Prostate gland (tissue), 2 donors: ENCODE results near the gene NGEF. TPM values are rescaled to one million over a fixed set of nuclear protein-coding genes. Genes with fewer than 3 reads are reported as not detected.

ENCODE experiments used
- DNase-seq: peaks from one replicate; pipeline ENCODE4 v3.0.0-alpha.2; 2019; ENCODE audit warnings: low spot score
- H3K27ac ChIP-seq, 2 donors: fragments of 200-600 bp; sonication (generic); 2 replicates each; pipeline ENCODE4 v1.5.1; 2017 to 2019
- H3K27me3 ChIP-seq: fragments of 200-600 bp; sonication (generic); replicated peaks from 2 replicates; pipeline ENCODE4 v1.5.1; 2019; ENCODE audit not compliant: insufficient read depth
- H3K36me3 ChIP-seq, 2 donors: fragments of 200-600 bp; sonication (generic); 1 replicate in 1 of 2; 2 replicates in 1 of 2; pipeline versions ENCODE4 v1.5.1 to v1.8.1; 2017 to 2019
- H3K4me1 ChIP-seq: fragments of 200-600 bp; sonication (generic); replicated peaks from 2 replicates; pipeline ENCODE4 v1.5.1; 2019
- H3K4me3 ChIP-seq, 2 donors: fragments of 200-600 bp; sonication (generic); 2 replicates each; pipeline ENCODE4 v1.5.1; 2017 to 2019
- H3K9me3 ChIP-seq: fragments of 200-600 bp; sonication (generic); 2 replicates; pipeline ENCODE4 v1.5.1; 2017
- CTCF ChIP-seq, 4 experiments: fragments of 200-600 bp in 2 of 4; fragments of 450-650 bp in 2 of 4; sonication (generic) in 2 of 4; IDR thresholded peaks; 1 replicate in 3 of 4; 2 replicates in 1 of 4; pipeline ENCODE4 v1.5.1; 2016 to 2019; ENCODE audit warnings: antibody characterized with exemption in 4 of 4, mild to moderate bottlenecking in 2 of 4, moderate library complexity in 2 of 4
- POLR2A ChIP-seq: fragments of 450-650 bp; IDR thresholded peaks from one replicate; pipeline ENCODE4 v1.6.1; 2016; ENCODE audit warnings: antibody characterized with exemption, mild to moderate bottlenecking
- POLR2AphosphoS5 ChIP-seq: sonication (generic); formaldehyde crosslinking; IDR thresholded peaks from one replicate; pipeline ENCODE4 v1.6.1; 2017; ENCODE audit warnings: antibody characterized with exemption
- WGBS: methylation state at CpG from one replicate; pipeline ENCODE4 v1.1.5; 2018; 5-methylcytosine and 5-hydroxymethylcytosine counted together
- intact Hi-C: fragments of 100-400 bp; cut with DNase I; formaldehyde crosslinking; loops from one replicate; pipeline ENCODE4 v1.14.2; 2022
- total RNA-seq, 2 donors: library from RNA; depleted of rRNA; stranded (reverse); fragments of >200 nt; gene quantifications; one replicate each; pipeline ENCODE4 v1.1.0, GENCODE V29; 2016

Gene NGEF
- total RNA-seq, 2 donors from 2014 or later, result 2.0 to 19.0 TPM

- WGBS, result 90% methylated on average over 20 of the region's 20 CpGs
- no peaks in the 10 kb centered on the region for H3K9me3 ChIP-seq
- no peaks in the 10 kb centered on the region for H3K27me3 ChIP-seq
- H3K27ac ChIP-seq, result no peak overlapping the region
- H3K4me1 ChIP-seq, result no peaks in the 10 kb centered on the region
- DNase-seq, result no peak
- H3K36me3 ChIP-seq, result no peaks in the 10 kb centered on the region
- intact Hi-C loops, result no loop called here
- TF ChIP-seq POLR2A (no peak), POLR2AphosphoS5 (no peak), CTCF (IDR thresholded peaks at IDR 0.05) (no peak)
- no peak overlapping the region for H3K4me3 ChIP-seq
Measured at GRCh38 chr2:233000886-233001750, 11.9 kb downstream of the NGEF start.

GRCh38 chr2:232999354-232999753 is 13.7 kb downstream of the NGEF start:
- H3K9me3 ChIP-seq, result no peaks in the 10 kb centered on the region
- H3K4me3 ChIP-seq, result no peak overlapping the region
- TF ChIP-seq POLR2AphosphoS5, result no peak
- TF ChIP-seq CTCF (IDR thresholded peaks at IDR 0.05), result no peak
- no peak for TF ChIP-seq POLR2A
- WGBS, result 79% methylated on average over 7 of the region's 7 CpGs
- no peak overlapping the region for H3K27ac ChIP-seq
- no peak for DNase-seq
- no peaks in the 10 kb centered on the region for H3K4me1 ChIP-seq
- H3K36me3 ChIP-seq, result no peaks in the 10 kb centered on the region
- H3K27me3 ChIP-seq, result no peaks in the 10 kb centered on the region
- intact Hi-C loops, result no loop called here

DNA sequence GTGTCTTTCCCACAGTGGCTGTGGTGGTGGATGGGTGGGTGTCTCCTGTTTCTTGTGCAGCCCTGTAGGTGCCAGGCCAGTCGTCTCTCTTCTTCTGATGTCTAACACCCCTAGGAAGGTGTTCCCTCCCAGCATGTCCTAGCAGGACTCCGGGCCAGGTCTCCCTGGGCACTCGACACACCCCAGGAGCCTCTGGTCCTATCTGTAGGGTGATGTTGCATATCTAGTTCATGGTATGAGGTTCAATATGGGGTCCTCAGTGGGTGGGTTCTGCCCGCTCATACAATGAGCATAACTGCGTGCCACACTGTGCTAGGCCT is 14.4 kb downstream of the NGEF start:
- Histone ChIP-seq H3K9me3 (no peaks in the 10 kb centered on the region), H3K36me3 (no peaks in the 10 kb centered on the region), H3K4me1 (no peaks in the 10 kb centered on the region), H3K27ac (no peak overlapping the region), H3K4me3 (no peak overlapping the region), H3K27me3 (no peaks in the 10 kb centered on the region)
- TF ChIP-seq POLR2AphosphoS5 (no peak), CTCF (IDR thresholded peaks at IDR 0.05) (no peak), POLR2A (no peak)
- no peak for DNase-seq
- WGBS, result 96% methylated on average over 5 of the region's 5 CpGs
- intact Hi-C loops, result no loop called here

DNA sequence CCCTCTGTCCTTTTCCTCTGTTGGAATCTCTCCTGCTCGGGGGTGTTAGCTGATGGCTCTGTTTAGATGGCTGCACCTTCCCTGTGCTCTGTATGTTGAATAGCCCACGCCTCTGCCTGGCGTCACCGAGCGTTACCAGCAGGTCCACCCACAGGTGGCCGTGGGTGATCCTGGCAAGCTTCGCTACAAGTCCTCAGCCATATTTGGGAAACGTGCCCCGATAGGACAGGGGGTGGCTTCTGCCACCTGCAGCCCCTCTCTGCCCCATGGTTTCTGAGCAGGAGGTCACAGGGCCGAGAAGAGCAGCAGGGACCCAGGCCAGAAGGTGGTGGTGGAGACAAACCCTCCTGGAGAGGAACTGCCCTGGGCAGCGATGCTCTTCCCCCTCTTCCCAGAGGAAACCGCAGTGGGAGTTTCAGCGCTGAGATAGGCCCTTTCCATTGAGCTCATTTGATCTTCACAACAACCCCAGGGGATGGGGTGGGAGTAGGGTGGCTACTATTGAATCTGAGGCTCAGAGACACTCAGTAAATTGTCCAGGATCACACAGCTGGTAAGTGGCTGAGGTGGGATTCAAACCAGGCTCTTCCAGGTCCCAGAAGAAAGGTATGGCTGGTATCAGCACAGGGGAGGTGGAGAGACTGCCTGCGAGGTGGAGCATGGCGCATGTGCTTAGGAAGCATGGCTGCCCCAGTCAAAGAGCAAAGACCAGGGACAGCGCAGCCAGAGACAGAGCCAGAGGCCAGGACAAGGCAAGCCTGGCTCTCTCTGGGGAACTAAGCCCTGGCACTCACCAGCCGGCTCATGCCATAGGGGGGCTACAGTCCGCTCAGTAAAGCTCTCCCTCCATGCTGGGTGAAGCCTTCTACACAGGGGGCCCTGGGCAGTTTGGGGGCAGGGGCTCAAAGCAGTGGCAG is 15.0 kb downstream of the NGEF start:
- 90% methylated on average over 18 of the region's 18 CpGs for WGBS
- no peaks in the 10 kb centered on the region for H3K27me3 ChIP-seq
- H3K27ac ChIP-seq, result no peak overlapping the region
- H3K9me3 ChIP-seq, result no peaks in the 10 kb centered on the region
- TF ChIP-seq POLR2A (no peak), CTCF (IDR thresholded peaks at IDR 0.05) (no peak), POLR2AphosphoS5 (no peak)
- H3K4me3 ChIP-seq, result no peak overlapping the region
- no peaks in the 10 kb centered on the region for H3K4me1 ChIP-seq
- H3K36me3 ChIP-seq, result no peaks in the 10 kb centered on the region
- intact Hi-C loops, result no loop called here
- DNase-seq, result no peak
